Stimulated activated CD4-positive, alpha-beta T cell treated with anti-CD3 and anti-CD28 coated beads, Interleukin-12 subunit alpha, Interleukin-12 subunit beta, amount 100 ng/mL, for 24 hours (primary cell): Measurements from ENCODE around the gene DEGS2.
A peak's percentile ranks its signal among the peaks of the same experiment; 100 is the strongest.

Source experiments
- DNase-seq, 2 experiments: peaks; one replicate each; pipeline ENCODE4 v3.0.0-alpha.2; 2020; ENCODE audit warnings: low read depth in 2 of 2

Gene DEGS2

DNA sequence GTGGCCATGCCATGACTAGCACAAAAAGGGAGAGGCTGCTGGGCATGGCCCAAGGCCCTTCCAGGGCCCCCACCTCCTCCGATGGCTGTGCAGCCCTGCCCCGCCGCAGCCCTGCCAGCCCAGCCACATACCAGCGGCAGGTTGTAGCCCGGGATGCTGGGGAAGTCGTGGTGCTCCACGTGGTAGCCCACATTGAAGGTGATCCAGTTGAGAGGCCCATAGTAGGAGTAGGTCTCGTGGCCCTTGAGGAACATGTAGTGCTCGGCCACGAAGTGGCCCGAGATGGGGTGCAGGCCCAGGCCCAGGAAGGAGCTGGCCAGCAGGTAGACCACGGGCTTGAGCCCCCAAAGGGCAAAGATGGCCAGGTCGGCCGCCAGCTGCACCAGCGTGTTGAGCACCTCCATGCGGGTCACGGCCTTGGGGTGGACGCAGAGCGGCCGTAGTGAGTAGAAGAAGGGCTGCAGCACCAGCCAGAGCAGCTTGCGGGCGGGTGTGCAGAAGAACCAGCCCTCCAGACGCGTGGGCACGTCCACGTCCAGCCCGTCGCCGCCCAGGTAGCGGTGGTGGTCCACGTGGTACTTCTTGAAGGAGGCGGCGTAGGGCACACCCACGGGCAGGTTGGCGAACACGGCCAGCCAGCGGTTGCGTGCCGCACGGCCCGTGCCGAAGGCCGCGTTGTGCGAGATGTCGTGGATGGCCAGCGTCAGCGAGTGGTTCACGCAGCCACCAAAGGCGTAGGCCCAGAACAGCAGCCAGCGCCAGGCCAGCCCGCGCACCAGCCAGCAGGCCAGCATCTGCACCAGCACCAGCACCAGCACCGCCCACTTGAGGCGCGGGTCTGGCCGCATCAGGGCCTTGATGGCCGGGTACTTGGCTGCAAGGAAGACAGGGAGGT is 10.4 kb downstream of the DEGS2 start:
- no peak for DNase-seq

DNA sequence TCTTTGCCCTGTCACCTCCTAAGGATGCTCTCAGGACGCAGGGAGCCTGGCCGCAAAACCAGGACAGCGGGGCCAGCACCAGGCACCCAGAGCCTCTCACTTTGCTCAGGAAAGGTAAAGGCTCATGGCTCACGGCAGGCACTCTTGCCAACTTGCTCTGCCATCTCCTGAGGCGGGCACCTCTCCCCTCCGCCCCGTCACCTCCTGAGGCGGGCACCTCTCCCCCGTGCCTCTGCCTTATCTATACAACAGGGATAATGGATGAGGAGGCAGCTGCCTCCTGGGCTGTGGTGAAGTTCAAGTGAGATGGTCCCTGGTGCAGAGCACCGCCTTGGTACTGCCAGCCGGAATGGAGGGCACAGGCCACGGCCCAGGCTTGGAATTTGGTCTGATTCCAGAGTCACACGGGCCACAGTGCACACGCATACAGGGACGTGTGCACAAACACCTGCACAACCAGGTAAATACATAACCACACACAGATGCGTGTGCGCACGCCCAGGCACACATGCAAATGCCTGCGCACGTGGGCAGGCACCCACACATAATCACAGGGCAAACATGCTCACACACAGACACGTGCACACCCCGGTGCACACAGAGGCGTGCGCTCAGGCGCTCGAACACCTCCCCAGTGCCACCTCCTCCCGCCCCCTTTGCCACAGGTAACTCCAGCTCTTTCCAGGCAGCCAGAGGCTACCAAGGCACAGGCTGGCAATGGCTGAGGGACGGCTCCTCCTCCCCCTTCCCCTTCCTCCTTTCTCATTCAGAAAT is 11.6 kb downstream of the DEGS2 start:
- no peak for DNase-seq

DNA sequence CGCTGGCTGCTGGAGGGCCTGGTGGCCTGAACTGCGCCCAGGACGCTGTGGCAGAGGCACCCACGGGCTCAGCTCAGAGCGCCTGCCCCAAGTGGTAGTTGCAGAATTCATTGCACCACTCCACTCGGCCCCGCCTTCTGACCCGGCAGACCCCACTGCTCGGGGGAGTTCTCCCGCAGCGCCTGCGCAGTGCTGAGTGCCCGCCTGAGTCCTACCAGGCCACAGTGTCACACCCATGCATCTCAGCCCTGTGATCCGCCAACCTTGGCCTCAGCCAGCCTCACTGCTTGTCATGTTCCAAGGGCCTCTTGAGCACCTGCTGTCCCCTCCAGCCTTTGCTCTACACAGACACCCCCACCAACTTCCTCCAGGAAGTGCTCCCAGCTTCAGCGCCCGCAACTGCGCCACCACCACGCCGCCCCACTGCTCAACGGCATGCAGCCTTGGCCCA is 12.2 kb downstream of the DEGS2 start:
- peak; percentile 32 to 39 for DNase-seq

DNA sequence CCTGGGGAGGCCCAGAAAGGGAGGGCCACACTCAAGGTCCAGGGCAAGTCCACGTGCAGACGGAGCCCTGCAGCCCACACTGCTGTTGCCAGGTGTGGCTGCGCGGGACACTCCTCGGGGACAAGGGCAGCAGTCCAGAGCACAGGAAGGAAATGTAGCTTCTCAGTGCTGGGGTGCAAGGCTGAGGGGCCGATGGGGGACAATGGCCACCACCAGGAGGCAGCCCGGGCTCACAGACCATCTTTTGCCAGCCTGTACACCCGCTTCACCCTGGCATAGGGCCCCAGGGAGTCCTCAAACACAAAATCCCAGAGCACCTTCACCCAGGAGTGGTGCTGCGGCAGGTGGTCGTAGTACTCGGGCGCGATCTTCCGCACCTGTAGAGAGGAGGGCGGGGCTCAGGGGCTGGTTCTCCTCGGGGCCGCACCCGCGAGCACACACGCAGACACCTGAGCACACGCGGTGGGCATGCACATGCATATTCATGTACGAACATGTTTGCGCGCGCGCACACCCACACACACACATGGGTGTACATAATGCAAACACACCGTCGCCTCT is 12.8 kb downstream of the DEGS2 start:
- DNase-seq, result no peak

DNA sequence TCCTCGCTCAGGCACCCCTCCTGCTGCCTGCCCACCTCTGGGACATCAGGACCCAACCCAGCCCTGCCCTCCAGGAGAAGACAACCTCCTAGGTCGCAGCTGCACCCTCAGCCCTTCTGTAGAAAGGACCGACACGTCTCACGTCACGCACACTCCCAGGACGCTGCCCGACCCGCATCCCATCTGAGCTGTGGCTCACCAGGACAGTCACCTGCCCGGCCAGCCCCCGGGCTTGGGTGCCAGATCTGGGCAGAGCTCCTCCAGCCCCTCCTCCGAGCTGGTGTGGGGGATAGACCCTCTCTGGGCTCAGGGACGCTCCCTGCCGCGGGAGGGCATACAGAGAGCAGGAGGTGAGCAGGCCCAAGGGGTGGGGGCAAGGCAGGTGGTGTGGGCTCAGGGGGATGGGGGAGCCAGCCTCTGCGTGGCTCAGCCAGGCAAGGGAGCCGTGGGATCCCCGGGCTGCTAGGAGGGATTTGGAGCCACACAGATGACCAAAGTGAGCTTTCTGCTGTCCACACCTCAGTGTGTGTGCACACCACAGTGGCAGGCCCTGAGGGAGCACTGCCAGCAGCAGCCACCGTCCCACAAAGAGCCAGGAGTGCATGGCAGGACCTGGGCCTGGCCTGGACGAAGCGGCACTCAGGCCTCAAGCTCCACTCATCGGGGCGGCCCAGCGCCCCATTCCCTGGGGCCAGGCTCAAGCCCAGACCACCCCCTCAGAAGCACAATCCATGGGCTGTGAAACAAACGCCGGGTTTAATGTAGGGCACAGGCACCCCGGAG is 13.6 kb downstream of the DEGS2 start:
- DNase-seq, result no peak

DNA sequence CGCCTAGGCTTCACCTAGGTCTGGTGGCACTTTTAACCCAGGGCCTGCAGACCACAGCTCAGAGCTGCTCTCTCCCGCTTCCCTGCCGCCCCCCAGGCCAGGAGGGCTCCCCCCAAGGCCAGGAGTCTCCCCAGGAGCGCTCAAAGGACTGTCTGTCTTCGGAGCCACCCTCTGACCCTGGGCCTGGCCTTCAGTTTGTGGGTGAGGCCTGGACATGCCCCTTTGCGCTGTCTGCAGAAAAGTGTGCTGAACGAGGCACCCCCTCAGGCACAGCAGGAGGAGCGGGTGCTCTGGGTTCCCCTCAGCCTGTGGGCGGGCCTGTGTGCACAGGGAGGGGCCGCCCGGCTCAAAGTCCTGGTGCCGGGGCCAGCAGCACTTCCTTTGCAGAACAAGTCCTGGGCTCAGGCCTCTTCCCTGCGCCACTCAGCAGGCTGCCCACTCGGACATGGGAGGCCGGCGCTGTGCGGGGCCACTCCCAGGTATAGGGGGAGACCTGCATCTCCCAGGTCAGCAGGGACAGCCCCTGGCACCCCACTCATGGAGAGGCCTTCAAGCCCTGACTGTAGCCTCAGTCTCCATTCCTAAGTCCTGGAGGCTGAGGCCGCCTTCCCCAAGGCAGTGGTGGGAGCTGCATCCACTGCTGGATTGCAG is 14.3 kb downstream of the DEGS2 start:
- DNase-seq, result no peak

DNA sequence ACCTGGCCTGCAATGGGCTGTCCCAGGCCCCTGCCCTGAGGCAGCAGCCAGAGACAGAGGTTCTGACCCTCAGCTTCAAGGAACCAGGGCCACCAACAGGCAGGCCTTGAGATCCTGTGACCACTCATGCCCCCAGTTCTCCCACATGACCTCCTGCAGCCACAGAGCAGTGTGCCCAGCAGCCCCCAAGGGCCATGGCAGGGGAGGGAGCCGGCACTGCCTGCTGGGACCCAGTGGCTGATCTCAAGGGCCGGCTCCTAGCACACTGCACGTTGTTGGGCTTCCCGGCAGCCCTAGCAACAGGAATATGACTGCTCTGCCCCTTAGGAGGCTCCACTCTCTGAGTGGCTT is 14.8 kb downstream of the DEGS2 start:
- DNase-seq, result no peak

DNA sequence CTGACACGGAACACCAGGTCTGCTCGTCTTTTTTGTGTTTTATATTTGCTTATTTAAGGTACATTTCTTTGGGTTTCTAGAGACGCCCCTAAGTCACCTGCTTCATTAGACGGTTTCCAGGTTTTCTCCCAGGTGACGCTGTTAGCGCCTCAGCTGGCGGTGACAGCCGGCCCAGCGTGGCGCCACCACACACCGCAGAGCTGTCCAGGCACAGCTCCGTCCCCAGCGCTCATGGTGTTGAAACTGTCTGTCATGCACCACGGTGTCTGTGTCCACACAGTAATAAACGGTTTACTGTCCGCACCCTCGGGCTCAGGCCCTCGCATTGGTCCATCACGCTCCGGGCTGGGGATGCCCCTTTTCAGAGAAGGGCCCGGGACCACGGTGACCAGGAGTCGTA is 15.5 kb downstream of the DEGS2 start:
- DNase-seq, result no peak

DNA sequence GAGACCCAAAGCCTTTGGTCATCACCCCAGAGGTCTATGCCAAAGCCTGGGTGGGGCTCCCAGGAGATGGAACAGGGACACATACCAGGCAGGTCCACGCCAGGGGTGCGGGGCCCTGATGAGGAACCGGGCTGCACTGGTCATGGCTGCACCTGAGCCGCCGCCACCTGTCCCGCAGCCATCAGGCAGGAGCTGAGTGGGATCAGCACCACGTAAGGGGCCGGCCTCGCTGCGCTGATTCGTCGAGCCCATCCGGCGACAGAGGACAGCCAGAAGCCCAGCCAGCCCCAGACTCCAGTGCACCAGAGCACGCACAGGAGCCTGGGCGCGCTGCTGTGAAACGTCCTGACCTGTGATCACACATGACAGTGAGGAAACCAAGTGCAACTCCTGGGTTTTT is 15.9 kb downstream of the DEGS2 start:
- DNase-seq, result no peak

DNA sequence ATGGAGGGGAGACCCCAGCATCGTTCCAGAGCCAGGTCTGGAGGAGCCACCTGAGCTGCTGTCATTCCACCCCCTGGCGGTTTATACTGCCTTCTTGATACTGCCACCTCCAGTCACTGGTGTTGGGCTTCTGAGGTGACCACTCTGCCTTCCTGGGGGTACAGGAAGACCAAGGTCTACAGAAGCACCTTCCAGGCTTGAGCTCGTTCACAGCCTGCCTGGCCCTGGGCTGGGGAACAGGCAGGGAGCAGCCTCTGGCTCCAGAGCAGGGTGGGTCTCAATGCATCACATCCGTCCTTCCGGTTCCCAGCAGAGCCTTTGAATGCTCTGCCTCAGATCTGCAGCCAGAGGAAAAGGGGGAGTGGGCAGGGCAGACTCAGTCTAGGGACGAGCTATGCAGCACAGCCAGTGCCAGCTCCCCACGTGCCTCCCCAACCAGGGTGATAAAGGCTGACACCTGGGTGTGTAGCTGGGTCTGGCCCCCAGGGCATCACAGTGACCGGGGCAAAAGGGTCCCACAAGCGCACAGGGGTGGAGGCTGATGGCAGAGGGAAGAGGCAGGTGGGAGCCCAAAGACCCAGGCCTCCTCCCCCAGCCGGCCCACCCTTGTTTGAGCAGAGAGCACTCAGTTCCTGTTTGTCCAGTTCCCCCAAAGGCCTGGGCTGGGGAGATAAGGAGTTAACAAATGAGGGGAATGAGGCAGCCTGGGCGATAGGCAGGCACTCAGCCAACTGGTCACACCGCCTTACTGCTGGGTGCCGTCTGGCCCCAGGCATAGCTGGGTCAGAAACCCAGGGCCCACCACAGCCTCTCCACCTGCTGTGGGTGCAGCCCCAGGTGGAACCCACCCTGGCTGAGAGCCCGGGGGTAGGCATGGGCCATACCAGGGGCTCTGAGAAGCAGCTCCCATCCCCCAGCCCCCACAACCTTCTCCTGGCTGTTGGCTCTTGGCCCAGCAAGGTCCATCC is 17.1 kb downstream of the DEGS2 start:
- no peak for DNase-seq

DNA sequence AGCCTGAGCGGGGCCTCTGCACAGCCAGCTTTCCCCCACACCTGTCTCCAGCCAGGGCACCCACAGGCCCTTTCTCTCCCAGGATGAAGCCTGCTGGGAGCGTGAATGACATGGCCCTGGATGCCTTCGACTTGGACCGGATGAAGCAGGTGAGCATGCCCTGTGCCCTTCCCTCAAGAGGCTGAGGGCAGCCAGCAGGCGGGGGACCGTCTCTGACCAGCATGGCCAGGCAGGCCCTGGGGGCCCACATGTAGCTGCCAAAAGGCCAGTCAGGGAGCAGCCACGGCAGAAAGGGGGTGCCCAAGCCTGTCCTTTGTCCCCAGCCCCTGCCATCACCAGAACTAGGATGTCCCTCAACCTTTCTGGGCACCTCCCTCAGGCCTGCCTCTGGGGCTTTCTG is 18.3 kb downstream of the DEGS2 start:
- DNase-seq, result no peak

DNA sequence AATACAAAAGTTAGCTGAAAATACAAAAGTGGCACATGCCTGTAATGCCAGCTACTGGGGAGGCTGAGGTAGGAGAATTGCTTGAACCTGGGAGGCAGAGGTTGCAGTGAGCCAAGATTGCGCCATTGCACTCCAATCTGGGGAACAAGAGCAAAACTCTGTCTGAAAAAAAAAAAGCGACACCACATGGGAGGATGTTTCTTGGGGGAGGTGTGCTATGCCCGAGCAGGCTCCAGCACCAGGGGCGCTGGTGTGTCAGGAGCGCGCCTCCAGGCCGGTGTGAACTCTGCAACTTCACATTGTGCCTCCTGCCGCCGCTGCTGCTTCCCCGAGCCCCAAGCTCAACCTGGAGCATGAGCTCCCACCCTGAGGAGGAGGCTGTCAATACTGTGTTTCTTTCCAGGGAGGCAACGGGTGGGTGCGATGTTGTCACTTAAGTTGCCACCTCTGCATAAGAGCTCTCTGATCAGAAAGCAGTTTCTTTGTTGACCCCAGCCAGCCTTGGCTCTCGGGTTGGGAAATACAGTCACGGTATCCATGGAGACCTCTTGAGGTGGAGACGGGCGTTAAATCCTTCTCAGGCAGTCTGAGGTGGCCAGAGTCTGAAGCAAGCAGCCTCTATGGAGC is 18.9 kb downstream of the DEGS2 start:
- no peak for DNase-seq

DNA sequence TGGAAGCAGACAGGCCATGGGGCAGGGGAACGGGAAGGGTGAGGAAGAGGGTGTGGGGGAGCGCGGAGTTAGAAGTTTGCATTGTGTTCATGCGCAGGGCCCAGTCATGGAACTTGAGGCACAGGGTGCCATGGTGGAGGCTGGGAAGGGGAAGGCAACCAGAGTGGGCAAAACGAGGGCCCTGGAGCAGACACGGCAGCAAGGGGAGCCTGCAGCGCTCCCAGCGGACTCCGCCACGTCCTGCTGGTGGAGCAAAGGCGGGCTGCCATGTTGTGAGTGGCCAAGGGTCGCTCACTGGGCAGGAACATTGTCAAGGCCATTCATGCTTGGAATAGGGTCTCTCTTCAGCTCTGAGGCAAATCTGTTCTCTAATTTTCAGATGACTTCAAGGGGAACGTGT is 20.5 kb downstream of the DEGS2 start:
- no peak for DNase-seq

DNA sequence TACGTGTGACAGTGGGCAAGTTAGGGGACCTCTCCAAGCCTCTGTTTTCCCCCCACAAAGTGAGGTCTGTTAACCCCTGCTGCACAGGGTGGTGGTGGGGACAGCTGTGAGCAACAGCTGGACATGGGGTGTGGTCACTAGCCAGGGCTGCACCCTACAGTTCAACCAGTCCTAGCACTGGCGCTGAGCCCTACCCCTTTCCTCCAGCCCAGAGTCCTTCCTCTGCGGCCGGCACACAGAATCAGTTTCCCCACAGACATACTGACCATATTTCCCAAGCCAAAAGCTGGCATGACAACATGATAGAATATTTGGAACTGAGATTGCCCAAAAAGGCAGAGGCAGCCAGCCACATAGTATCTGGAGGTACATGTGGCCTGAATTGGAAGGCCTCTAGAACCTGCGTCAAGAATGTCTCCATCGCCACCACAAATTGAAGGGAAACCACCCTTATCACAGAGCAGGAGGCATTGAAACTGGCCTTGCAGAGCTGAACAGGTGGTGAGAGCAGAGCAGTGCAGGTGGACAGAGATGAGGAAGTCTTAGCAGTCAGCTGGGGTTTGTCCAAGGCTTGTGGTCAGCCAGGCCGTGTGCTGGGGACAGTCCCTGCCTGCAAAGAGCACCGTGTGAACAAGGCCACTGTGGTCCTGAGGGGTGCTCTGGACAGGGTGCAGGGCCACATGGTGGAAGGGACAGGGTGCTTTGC is 21.2 kb downstream of the DEGS2 start:
- no peak for DNase-seq

DNA sequence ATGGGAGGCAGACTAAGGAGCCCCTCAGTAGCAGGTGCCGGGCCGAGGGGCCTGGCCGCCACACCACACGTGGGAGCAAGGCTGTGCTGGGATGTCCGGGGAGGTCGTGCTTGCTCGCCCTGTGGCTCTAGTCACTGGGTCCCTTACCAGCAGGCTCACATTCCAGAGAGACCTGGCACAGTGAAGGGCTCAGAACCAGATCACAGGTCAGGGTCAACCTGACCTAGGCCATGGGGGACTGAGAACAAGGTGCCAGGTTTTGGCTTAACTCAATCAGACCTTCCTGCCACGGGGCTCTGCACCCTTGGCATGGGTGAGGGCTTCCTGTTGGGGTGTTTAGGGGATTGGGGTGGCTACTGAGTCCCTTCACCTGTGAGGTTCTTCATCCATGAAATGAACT is 22.3 kb downstream of the DEGS2 start:
- no peak for DNase-seq

DNA sequence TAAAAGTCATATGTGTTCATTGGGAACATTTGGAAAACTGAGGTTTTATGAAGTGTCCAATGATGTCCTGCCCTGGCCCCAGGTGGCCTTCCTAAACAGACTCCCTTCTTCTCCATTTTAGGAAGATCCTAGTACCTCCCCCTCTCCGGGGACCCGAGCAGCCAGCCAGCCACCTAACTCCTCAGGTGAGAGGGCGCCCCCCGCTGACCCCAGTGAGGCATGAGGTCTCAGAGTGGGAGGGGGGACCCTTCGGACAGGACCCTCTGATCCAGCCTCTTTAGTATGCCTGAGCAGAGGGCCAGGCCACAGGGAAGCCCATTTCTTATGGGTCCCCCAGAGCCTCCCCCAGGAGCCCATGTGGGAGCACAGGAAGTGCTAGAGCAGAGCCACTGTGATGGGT is 23.7 kb downstream of the DEGS2 start:
- DNase-seq, result no peak

DNA sequence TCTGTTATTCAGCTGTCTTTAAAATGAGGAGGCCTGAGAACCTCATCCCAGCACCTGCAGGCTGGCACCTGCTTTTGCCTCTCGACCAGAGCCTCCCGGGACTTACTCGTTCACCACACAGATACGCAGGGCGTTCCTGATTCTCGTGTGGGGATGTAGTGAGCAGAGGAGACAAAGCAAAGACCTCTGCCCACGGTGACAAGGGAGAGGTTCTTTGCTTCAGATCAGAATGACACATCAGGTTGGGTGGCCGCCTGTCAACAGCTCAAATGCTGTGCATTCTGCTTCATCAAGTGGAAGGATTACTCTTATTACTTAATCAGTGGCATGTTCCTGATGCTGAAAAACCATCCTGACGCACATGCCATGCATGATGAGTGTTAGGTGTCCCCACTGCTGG is 24.4 kb downstream of the DEGS2 start:
- no peak for DNase-seq

DNA sequence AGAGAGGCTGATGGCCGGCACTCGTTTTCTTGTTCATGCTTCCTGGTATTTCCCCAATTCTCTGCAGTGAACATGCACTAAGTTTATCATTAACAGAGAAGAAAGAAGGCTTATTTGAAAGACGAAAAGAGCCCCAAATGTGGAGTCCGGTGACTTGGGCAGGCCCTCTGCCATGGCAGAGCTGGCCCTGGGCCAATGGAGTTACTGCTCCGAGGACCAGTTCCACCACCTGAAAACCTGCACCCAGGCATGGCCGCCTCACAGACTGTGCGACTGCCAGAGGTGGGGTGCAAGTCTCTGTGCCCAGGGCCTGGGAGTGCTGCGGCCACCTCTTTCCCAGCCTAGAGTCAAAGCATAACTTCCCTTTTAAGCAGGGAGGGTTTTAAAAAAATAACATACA is 24.9 kb downstream of the DEGS2 start:
- DNase-seq, result no peak

DNA sequence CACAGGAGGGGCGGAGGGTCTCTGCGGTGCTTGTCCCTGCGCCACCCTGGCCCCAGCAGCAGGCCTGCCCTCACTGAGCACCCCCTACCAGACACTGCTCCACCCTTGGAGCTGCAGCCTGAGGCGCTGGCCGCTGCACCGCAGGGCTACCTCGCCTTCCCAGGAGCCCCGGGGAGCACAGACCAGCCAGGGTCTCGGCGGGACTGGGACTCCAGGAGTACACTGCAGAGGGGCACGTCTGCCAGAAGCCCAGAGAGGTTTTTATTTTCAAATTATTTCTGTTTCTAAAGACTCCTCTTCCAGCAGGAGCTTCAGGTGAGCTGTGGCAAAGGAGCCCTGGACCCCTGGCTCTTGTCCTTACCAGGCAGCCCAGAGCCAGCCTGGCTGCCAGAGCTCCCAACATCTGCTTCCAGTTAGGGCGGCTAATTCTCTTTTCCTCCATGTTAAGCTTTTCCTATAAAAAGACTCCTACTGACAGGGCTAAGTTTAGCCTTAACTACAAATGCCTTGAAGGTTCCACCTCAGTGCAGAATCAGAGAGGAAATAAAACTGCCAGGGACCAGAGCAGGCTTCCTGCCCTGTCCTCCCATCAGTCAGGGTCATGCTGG is 26.4 kb downstream of the DEGS2 start:
- DNase-seq, result no peak
